DOHH2 (cell line): ENCODE data around the gene G3BP2.
"Not testable (repeated sequence)": the region's sequence is repeated elsewhere in the genome, so short reads cannot be mapped to it uniquely, and the experiment has no call there.

Experiments used
- H3F3A ChIP-seq: fragments of 200-600 bp; sonication (generic), shearing (Covaris generic); 2 replicates; pipeline ENCODE4 v1.6.0; 2016; ENCODE audit warnings: antibody characterized with exemption, mild to moderate bottlenecking; ENCODE audit not compliant: control insufficient read depth, insufficient read depth
- H3K27ac ChIP-seq: fragments of 200-600 bp; sonication (generic); 2 replicates; pipeline ENCODE4 v1.5.1; 2014; ENCODE audit warnings: low read depth, mild to moderate bottlenecking, low read length, moderate library complexity
- H3K27me3 ChIP-seq: fragments of 200-600 bp; sonication (generic); 2 replicates; pipeline ENCODE4 v1.6.1; 2014; ENCODE audit warnings: mild to moderate bottlenecking, low read length, mixed read lengths; ENCODE audit not compliant: control insufficient read depth
- H3K36me3 ChIP-seq: fragments of 200-600 bp; sonication (generic); 2 replicates; pipeline ENCODE4 v1.6.1; 2014; ENCODE audit warnings: mild to moderate bottlenecking, low read length, moderate library complexity, mixed read lengths; ENCODE audit not compliant: control insufficient read depth
- H3K4me1 ChIP-seq: fragments of 200-600 bp; sonication (generic); 2 replicates; pipeline ENCODE4 v1.6.1; 2014; ENCODE audit warnings: mild to moderate bottlenecking, low read length, mixed read lengths; ENCODE audit not compliant: control insufficient read depth
- H3K4me2 ChIP-seq: fragments of 200-600 bp; sonication (generic); 2 replicates; pipeline ENCODE4 v1.6.0; 2014; ENCODE audit warnings: mild to moderate bottlenecking, low read length, moderate library complexity
- H3K4me3 ChIP-seq: fragments of 200-600 bp; sonication (generic); 2 replicates; pipeline ENCODE4 v1.5.1; 2014; ENCODE audit warnings: mild to moderate bottlenecking, low read length, mixed read lengths
- H3K79me2 ChIP-seq: fragments of 200-600 bp; sonication (generic); 2 replicates; pipeline ENCODE4 v1.6.1; 2014; ENCODE audit warnings: mild to moderate bottlenecking, low read length, mixed read lengths; ENCODE audit not compliant: control insufficient read depth
- H3K9me2 ChIP-seq: fragments of 200-600 bp; sonication (generic); replicated peaks from 2 replicates; pipeline ENCODE4 v1.6.1; 2014; ENCODE audit warnings: mild to moderate bottlenecking, low read length, mixed read lengths; ENCODE audit not compliant: control insufficient read depth
- H3K9me3 ChIP-seq: fragments of 200-600 bp; sonication (generic); 2 replicates; pipeline ENCODE4 v1.6.1; 2014; ENCODE audit warnings: antibody characterized with exemption, low read length, mixed read lengths; ENCODE audit not compliant: control insufficient read depth, insufficient read depth
- H4K20me1 ChIP-seq: fragments of 200-600 bp; sonication (generic); 2 replicates; pipeline ENCODE4 v1.6.0; 2014; ENCODE audit warnings: low read depth, mild to moderate bottlenecking, antibody characterized with exemption, low read length, moderate library complexity; ENCODE audit not compliant: control insufficient read depth, insufficient read depth
- EZH2phosphoT487 ChIP-seq: fragments of 200-600 bp; sonication (generic); IDR thresholded peaks from 2 replicates; pipeline ENCODE4 v1.6.1; 2017; ENCODE audit warnings: borderline replicate concordance, mild to moderate bottlenecking, antibody characterized with exemption, low read length, moderate library complexity, mixed read lengths
- TF ChIP-seq, protein P1 (sequence below): fragments of 200-600 bp; sonication (generic); IDR thresholded peaks from one replicate; pipeline ENCODE4 v1.5.1; 2014; ENCODE audit warnings: antibody characterized with exemption, mild to moderate bottlenecking, low read depth, low read length; ENCODE audit not compliant: poor library complexity, severe bottlenecking

Gene G3BP2

DNA sequence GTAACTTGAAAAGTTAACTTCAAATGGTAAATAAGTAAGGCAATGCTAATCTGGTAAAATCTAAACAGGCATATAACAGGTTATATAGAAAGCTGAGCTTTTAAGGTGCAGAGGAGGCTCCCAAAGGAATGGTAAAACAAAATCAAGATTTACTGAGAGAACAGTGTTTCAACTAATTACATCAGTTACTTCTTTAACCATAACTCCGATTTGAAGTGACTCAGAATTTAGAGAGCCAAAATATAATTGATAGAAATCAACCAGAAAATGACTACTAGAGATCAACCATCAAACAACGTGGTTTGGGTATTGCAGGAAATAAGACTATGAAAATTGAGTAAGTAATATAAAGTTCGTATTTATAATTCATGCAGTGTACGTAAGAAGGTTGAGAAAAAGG lies 6.9 kb downstream of the G3BP2 start:
- peaks cover 64% of the 10 kb centered on the region for H3K36me3 ChIP-seq
- H3K27ac ChIP-seq = no peak overlapping the region
- peaks cover 48% of the 10 kb centered on the region for H3K4me1 ChIP-seq
- no peaks in the 10 kb centered on the region for H3F3A ChIP-seq
- no peaks in the 10 kb centered on the region for H3K27me3 ChIP-seq
- no peak for TF ChIP-seq EZH2phosphoT487
- TF ChIP-seq, protein P1, sequence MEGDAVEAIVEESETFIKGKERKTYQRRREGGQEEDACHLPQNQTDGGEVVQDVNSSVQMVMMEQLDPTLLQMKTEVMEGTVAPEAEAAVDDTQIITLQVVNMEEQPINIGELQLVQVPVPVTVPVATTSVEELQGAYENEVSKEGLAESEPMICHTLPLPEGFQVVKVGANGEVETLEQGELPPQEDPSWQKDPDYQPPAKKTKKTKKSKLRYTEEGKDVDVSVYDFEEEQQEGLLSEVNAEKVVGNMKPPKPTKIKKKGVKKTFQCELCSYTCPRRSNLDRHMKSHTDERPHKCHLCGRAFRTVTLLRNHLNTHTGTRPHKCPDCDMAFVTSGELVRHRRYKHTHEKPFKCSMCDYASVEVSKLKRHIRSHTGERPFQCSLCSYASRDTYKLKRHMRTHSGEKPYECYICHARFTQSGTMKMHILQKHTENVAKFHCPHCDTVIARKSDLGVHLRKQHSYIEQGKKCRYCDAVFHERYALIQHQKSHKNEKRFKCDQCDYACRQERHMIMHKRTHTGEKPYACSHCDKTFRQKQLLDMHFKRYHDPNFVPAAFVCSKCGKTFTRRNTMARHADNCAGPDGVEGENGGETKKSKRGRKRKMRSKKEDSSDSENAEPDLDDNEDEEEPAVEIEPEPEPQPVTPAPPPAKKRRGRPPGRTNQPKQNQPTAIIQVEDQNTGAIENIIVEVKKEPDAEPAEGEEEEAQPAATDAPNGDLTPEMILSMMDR = no peak
- H3K9me3 ChIP-seq = no peaks in the 10 kb centered on the region
- H3K4me2 ChIP-seq = peak overlapping the region; percentile 3; the same call in 1 of the 2 replicates
- H4K20me1 ChIP-seq = peaks cover 49% of the 10 kb centered on the region
- H3K4me3 ChIP-seq = no peak overlapping the region
- no peaks in the 10 kb centered on the region for H3K9me2 ChIP-seq
- peaks cover 99% of the 10 kb centered on the region for H3K79me2 ChIP-seq

DNA sequence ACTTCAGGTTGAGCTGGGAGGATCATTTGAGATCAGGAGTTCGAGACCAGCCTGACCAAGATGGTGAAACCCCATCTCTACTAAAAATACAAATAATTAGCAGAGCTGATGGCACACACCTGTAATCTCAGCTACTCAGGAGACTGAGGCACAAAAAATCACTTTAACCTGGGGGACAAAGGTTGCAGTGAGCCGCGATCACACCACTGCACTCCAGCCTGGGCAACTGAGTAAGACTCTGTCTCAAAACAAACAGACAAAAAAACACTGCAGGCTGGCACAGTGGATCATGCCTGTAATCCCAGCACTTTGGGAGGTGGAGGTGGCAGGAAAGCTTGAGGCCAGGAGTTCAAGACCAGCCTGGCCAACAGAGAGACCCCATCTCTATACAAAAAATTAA lies 8.6 kb downstream of the G3BP2 start:
- not testable (repeated sequence) for H3K4me2 ChIP-seq

DNA sequence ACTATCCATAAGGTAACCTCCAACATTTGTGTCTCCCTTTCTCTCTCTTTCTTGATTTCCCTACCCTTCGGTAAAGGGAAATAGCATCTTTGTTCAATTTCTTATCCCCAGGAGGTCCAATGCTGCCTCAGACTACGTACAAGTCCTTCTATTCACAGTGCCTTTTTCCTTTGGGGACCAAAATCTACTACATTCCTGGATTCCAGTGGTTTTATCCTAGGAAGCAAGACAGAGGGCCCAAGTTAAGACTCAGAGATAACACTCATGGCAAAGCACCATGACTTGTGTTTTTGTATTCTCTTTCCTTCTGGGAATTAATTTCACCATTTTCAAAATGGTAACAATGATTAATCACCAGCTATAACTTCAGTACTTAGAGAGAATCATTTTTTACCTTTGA lies 10.6 kb downstream of the G3BP2 start:
- H3K9me2 ChIP-seq = no peaks in the 10 kb centered on the region
- no peak overlapping the region for H3K4me3 ChIP-seq
- H3K4me2 ChIP-seq = no peak overlapping the region
- H3K27ac ChIP-seq = no peak overlapping the region
- H4K20me1 ChIP-seq = peaks cover 21% of the 10 kb centered on the region
- peaks cover 71% of the 10 kb centered on the region for H3K36me3 ChIP-seq
- no peaks in the 10 kb centered on the region for H3F3A ChIP-seq
- no peaks in the 10 kb centered on the region for H3K9me3 ChIP-seq
- no peaks in the 10 kb centered on the region for H3K27me3 ChIP-seq
- peaks cover 26% of the 10 kb centered on the region for H3K4me1 ChIP-seq
- H3K79me2 ChIP-seq = peaks cover 94% of the 10 kb centered on the region
- TF ChIP-seq EZH2phosphoT487 = no peak
- TF ChIP-seq, protein P1 = no peak

More for the DNA sequence above, 8.6 kb downstream of the G3BP2 start:
- not testable (repeated sequence) for H3K27me3 ChIP-seq, H3K27ac ChIP-seq, H3K4me3 ChIP-seq, H3K9me3 ChIP-seq, H3F3A ChIP-seq, H3K9me2 ChIP-seq
- Histone ChIP-seq H3K79me2 (peaks cover 99% of the 10 kb centered on the region), H4K20me1 (peaks cover 40% of the 10 kb centered on the region), H3K4me1 (peaks cover 33% of the 10 kb centered on the region), H3K36me3 (peaks cover 69% of the 10 kb centered on the region)

DNA sequence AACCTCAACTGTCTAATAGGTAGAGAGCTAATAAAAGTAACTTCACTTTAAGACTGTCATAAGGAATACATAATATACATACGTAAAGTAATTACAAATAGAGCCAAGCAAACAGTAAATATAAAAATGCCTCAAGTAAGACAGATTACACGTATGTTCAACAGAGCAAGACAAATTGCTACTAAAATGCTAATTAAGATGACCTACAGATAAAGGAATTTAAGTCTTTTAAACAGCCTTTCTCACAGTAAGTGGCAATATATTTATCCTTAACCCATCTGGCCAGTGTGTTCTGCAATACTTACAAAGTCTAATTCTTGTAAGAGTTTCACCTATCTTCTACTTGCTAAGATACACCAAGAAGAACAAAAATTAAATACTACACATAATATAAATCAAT lies 12.7 kb downstream of the G3BP2 start:
- H4K20me1 ChIP-seq = peaks cover 11% of the 10 kb centered on the region
- H3K27ac ChIP-seq = no peak overlapping the region

More for the DNA sequence above, 12.7 kb downstream of the G3BP2 start:
- Histone ChIP-seq H3K9me2 (no peaks in the 10 kb centered on the region), H3K9me3 (no peaks in the 10 kb centered on the region), H3K4me1 (peaks cover 24% of the 10 kb centered on the region), H3K36me3 (peaks cover 84% of the 10 kb centered on the region), H3K27me3 (no peaks in the 10 kb centered on the region), H3F3A (peaks cover 2% of the 10 kb centered on the region; the same call in 1 of the 2 replicates), H3K4me3 (no peak overlapping the region), H3K79me2 (peaks cover 79% of the 10 kb centered on the region), H3K4me2 (no peak overlapping the region)
- TF ChIP-seq EZH2phosphoT487 = no peak
- TF ChIP-seq, protein P1 = no peak
